GM18498 (cell line): ENCODE data around the gene SP140L.
"Not testable (repeated sequence)": the region's sequence is repeated elsewhere in the genome, so short reads cannot be mapped to it uniquely, and the experiment has no call there.

Experiments
- ATAC-seq: cut with Tn5 transposase; IDR thresholded peaks from one replicate; pipeline ENCODE4 v1.9.1; 2021; ENCODE audit warnings: mild to moderate bottlenecking, moderate library complexity; ENCODE audit not compliant: unreplicated experiment

SP140L gene

GRCh38 chr2:230417436-230417835, 90.4 kb downstream of the SP140L start:
- no peak for ATAC-seq

GRCh38 chr2:230418341-230419016, 91.5 kb downstream of the SP140L start:
- ATAC-seq = no peak

- no peak for ATAC-seq
Observed at GRCh38 chr2:230419181-230419580, 92.2 kb downstream of the SP140L start.

GRCh38 chr2:230422149-230422548, 95.2 kb downstream of the SP140L start:
- no peak for ATAC-seq

- no peak for ATAC-seq
Observed at GRCh38 chr2:230423851-230424458, 97.0 kb downstream of the SP140L start.

- no peak for ATAC-seq
Observed at GRCh38 chr2:230425377-230425776, 98.4 kb downstream of the SP140L start.

GRCh38 chr2:230429513-230429912, 102.5 kb downstream of the SP140L start:
- no peak for ATAC-seq

- ATAC-seq = peak; percentile 53
Observed at GRCh38 chr2:230430957-230431910, 104.2 kb downstream of the SP140L start.

GRCh38 chr2:230434677-230435324, 107.8 kb downstream of the SP140L start:
- ATAC-seq = no peak

GRCh38 chr2:230435431-230435830, 108.4 kb downstream of the SP140L start:
- ATAC-seq = no peak

GRCh38 chr2:230439121-230439520, 112.1 kb downstream of the SP140L start:
- ATAC-seq = not testable (repeated sequence)

- ATAC-seq = no peak
Observed at GRCh38 chr2:230439590-230439989, 112.6 kb downstream of the SP140L start.

GRCh38 chr2:230441227-230441897, 114.4 kb downstream of the SP140L start:
- peak; percentile 77 for ATAC-seq

GRCh38 chr2:230443541-230443940, 116.5 kb downstream of the SP140L start:
- ATAC-seq = no peak

GRCh38 chr2:230444832-230445231, 117.8 kb downstream of the SP140L start:
- ATAC-seq = peak; percentile 28

- ATAC-seq = no peak
Observed at GRCh38 chr2:230447036-230447435, 120.0 kb downstream of the SP140L start.

- peak; percentile 78 for ATAC-seq
Observed at GRCh38 chr2:230447455-230448451, 120.8 kb downstream of the SP140L start.

- ATAC-seq = no peak
Observed at GRCh38 chr2:230449901-230450467, 123.0 kb downstream of the SP140L start.

- ATAC-seq = no peak
Observed at GRCh38 chr2:230453006-230453405, 126.0 kb downstream of the SP140L start.
